Measurements from ENCODE around the gene NKX2-3.

Gene NKX2-3

DNA sequence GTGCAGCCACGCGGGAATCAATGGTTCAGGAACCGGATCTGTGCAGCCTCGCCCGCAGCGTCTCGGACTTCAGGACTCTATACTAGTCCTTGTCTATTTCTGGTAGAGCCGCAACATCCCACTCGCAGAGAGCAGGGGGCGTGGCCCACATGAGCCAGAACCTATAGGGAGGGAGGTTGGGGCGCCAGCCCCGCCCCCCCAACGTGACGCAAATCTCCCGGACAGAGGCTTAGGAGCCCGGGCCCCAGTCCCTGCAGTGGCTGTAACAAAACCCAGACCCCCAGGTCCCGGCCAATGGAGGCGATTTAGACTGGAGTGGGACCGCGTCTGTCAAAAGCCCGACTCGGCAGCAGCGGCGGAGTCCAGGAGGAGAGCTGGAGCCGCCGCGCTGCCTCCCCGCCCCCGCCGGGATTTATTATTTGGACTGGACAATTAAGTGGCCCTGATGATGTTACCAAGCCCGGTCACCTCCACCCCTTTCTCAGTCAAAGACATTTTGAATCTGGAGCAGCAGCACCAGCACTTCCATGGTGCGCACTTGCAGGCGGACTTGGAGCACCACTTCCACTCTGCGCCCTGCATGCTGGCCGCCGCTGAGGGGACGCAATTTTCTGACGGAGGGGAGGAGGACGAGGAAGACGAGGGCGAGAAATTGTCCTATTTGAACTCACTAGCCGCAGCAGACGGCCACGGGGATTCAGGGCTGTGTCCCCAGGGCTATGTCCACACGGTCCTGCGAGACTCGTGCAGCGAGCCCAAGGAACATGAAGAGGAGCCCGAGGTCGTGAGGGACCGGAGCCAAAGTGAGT lies at the start of gene NKX2-3:
Gene NKX2-3, plus strand, starts transcription at position 256 of the 809 bp plus-strand sequence. Its CDS starts 190 bp downstream, at position 446.
- TF ChIP-seq, protein P1, sequence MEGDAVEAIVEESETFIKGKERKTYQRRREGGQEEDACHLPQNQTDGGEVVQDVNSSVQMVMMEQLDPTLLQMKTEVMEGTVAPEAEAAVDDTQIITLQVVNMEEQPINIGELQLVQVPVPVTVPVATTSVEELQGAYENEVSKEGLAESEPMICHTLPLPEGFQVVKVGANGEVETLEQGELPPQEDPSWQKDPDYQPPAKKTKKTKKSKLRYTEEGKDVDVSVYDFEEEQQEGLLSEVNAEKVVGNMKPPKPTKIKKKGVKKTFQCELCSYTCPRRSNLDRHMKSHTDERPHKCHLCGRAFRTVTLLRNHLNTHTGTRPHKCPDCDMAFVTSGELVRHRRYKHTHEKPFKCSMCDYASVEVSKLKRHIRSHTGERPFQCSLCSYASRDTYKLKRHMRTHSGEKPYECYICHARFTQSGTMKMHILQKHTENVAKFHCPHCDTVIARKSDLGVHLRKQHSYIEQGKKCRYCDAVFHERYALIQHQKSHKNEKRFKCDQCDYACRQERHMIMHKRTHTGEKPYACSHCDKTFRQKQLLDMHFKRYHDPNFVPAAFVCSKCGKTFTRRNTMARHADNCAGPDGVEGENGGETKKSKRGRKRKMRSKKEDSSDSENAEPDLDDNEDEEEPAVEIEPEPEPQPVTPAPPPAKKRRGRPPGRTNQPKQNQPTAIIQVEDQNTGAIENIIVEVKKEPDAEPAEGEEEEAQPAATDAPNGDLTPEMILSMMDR (IDR thresholded peaks at IDR 0.05), result no peak

DNA sequence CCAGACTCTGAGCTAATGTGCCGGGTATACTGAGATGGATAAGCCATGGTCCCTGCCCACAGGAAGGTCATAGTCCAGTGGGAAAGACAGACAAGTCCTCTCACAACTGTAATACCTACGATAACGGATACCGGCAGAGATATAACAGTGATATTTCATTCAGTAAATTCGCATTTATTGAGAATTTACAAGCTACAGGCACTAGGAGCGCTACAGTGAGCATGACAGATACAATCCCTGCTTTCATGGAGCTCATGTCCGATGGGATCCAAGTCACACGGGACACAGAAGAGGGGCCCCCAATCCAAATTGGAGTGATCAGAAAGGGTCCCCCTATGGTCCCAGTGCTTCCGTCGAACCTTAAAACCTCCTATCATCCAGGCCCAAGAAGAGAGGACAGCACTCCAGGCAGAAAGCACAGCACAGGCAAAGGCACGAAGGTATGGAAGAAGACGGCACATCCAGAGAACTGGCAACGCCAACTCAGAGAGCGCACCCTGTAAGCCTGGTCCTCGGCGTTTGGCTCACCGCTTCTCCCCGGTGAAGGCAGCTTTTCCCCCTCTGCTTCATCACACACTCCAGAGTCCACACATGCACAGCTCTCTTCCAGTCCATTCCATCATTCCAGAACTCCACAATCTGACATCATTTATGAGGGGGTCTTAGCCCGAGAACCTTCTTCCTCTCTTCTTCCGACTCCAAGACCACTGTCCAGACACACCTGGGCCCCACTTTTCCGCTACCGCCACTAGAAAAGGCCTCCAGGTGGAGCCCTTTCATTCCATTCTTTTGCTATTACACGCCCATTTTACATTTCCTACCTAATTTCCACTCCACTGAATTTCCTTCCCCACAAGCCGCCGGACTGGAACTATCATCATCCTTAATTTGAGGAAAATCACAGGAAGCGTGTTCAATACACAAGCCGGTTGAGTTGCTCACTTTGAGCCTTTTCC lies 47.8 kb upstream of the NKX2-3 start:
- TF ChIP-seq, protein P1 (IDR thresholded peaks at IDR 0.05), result peak; percentile 57

DNA sequence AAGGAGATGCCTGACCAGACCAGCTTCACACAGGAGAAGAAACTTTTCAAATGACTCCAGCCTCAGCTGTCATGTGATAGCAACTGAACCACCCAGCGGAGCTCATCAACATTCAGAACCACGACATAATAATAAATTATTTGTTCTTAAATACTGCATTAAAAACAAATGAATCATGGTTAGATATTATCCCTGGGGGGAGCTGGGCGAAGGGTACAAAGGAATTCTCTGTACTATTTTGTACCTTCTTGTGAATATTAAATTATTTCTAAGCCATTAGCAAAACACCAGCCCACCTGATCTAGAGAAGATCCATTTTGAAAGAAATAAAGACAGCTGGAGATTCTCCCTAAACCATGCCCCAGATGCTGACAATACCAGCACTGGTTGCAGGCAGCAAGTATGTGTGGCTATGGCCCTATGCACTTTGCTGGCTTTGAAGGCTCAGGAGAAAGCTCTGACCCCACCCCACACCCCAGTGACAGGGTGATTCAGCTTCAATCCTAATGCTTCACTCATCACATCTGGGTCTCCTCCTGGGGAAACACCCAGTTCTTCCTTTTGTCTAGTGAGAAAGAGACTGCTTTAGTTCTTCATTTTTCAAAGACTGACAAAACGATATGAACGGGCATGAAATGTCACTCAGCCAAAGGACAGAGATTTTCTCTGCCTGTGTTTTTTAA lies 45.5 kb upstream of the NKX2-3 start:
- TF ChIP-seq, protein P1 (IDR thresholded peaks at IDR 0.05), result no peak

DNA sequence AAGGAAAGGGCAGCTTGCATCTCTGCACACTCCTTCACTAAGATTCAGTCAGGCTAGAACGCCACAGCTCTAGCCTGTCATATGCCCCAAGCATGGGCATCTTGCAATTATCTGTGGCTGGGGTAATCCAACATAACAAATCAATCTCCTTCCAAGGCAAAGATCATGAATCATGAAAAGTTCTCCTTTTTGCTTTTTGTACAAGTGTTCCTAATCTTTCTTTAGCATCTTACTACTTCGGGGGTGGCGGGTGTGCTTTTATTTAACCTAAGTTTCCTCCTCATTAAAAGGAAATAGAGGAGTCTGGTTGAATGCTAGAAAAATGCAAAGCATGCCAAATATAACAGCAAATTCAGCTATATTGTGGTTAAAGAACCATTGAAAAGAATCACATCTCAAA lies 43.5 kb upstream of the NKX2-3 start:
- TF ChIP-seq, protein P1 (IDR thresholded peaks at IDR 0.05), result no peak

DNA sequence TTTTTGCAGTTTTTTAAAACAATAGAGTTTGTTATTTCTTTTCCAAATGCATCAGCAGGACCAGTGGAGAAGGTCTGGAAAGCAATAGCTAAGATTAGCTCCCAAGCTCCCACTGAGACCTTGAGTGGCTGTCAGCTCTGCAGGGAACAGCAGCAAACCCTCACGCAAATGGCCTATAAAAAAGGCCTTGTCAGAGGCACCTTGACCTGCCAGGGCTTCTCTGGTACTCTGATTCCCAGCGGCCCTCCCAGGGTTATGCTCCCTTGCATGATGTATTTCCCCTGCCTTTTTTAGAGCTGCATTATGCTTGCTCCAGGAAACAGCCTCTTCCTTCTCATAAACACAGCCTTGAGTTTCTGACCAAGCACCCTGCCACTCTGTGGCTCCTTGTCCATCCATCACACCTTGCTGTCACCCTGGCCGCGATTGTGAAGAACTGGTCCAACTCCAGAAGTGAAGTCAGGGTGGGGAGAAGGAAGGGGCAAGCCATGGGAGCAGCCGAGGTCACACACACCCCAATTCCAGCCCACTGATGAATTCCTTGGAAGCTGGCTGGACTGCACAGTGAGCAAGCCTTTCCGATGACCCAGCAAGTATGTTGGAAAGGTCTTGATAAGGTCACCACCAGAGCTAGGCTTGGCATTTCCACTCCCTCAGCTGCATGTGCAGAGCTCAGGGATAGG lies 35.3 kb upstream of the NKX2-3 start:
- TF ChIP-seq, protein P1 (IDR thresholded peaks at IDR 0.05), result no peak

DNA sequence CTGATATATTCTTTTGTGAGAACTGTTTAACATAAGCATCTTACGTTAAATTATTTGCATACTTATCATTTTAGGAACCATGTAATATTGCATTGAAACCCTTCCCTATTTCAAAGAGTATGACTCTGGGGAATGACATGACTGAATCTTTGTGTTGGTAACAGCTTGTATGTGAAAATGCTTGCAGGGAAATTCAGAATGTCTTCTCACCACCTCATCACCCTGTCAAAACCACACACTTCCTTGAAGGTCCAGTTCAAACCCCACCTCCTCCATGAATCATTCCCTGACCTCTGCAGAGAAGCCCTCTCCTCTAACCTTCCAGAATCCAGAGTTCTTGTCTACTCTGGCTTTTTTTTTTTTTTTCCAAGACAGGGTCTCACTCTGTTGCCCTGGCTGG lies 26.3 kb upstream of the NKX2-3 start:
- TF ChIP-seq, protein P1 (IDR thresholded peaks at IDR 0.05), result no peak

DNA sequence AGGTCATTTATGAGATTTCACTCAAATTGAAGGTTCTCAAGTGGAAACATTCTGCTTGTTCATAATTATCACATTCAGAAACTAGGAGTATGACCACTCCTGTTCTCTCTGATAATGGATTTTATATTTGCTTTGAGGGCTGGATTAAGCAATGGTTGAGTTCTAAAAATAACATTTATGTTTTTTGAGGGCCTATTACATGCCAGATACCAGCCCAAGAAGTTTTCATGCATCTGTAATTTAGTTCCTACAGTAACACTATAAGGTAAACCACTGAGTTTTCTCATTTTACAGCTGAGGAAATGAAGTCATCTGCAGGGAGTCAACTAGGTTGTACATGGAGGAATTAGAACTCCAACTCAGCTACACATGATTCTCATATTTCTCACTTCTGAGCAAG lies 25.5 kb upstream of the NKX2-3 start:
- TF ChIP-seq, protein P1 (IDR thresholded peaks at IDR 0.05), result no peak
